GM20431 (cell line): Measurements from ENCODE around the gene SNRPA.
"Not testable (repeated sequence)": the region's sequence is repeated elsewhere in the genome, so short reads cannot be mapped to it uniquely, and the experiment has no call there.

ENCODE experiments used
- in situ Hi-C: fragments of 300-500 bp; cut with MseI, MboI; formaldehyde crosslinking; loops from one replicate; pipeline ENCODE4 v1.15.0; 2020; ENCODE audit warnings: low sequenced_read_pairs; ENCODE audit not compliant: unreplicated experiment

SNRPA gene

GRCh38 chr19:40771101-40771862 is 20.3 kb downstream of the SNRPA start:
- in situ Hi-C loops: not testable (repeated sequence)

- in situ Hi-C loops: no loop called here
These were observed 24.1 kb downstream of the SNRPA start, which contains the start of gene MIA for GRCh38 chr19:40774916-40775631. TSS of gene MIA (plus strand) at chr19:40775521. CDS start at chr19:40775543, 22 bp downstream.

- in situ Hi-C loops: no loop called here
These were observed 24.6 kb downstream of the SNRPA start for GRCh38 chr19:40775632-40776022.

- in situ Hi-C loops: no loop called here
These were observed 25.4 kb downstream of the SNRPA start for GRCh38 chr19:40776364-40776763.

GRCh38 chr19:40776932-40777644 is 26.1 kb downstream of the SNRPA start:
- in situ Hi-C loops: no loop called here

GRCh38 chr19:40777645-40777936 is 26.6 kb downstream of the SNRPA start:
- in situ Hi-C loops: no loop called here

- in situ Hi-C loops: no loop called here
These were observed 27.1 kb downstream of the SNRPA start, which contains the start of gene RAB4B for GRCh38 chr19:40777937-40778705. TSS of gene RAB4B (plus strand) at chr19:40778247. CDS start at chr19:40778376, 129 bp downstream.

- in situ Hi-C loops: no loop called here
These were observed 27.8 kb downstream of the SNRPA start for GRCh38 chr19:40778706-40779284.

GRCh38 chr19:40780582-40780981 is 29.6 kb downstream of the SNRPA start:
- in situ Hi-C loops: no loop called here

GRCh38 chr19:40781140-40781539 is 30.1 kb downstream of the SNRPA start:
- in situ Hi-C loops: no loop called here

- in situ Hi-C loops: no loop called here
These were observed 32.7 kb downstream of the SNRPA start for GRCh38 chr19:40783711-40784110.

GRCh38 chr19:40784146-40784545 is 33.1 kb downstream of the SNRPA start:
- in situ Hi-C loops: not testable (repeated sequence)

GRCh38 chr19:40785526-40785925 is 34.5 kb downstream of the SNRPA start:
- in situ Hi-C loops: no loop called here

- in situ Hi-C loops: no loop called here
These were observed 35.3 kb downstream of the SNRPA start for GRCh38 chr19:40786060-40787037.

GRCh38 chr19:40791349-40791748 is 40.3 kb downstream of the SNRPA start:
- in situ Hi-C loops: no loop called here

GRCh38 chr19:40791996-40792395 is 41.0 kb downstream of the SNRPA start:
- in situ Hi-C loops: no loop called here

- in situ Hi-C loops: no loop called here
These were observed 46.4 kb downstream of the SNRPA start for GRCh38 chr19:40797166-40797962.
